C4-2B (cell line): ENCODE data around the gene HMGB2.

ENCODE experiments used
- ZFX ChIP-seq: fragments of 450-650 bp; IDR thresholded peaks from 2 replicates; pipeline ENCODE4 v1.6.1; 2017
- TF ChIP-seq, protein P1 (sequence below): fragments of 450-650 bp; conservative IDR thresholded peaks from 2 replicates; pipeline ENCODE4 v1.5.1; 2017; ENCODE audit warnings: mild to moderate bottlenecking

DNA sequence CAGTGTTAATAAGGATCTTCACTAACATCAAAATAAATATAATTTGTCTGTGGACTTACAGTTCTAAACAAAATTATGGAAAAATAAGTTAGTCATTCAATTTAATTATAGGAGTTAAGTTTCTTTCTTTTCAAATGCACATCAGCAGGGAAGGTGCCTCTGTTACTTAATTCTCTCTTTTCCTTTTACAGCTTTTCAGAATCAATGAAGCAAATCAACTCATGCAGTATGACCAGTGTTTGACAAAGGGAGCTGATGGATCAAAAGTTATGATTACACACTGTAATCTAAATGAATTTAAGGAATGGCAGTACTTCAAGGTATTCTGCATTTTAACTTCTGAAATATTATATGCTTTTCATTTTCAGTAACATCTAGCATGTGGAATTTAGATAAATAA lies 15.9 kb downstream of the HMGB2 start:
- TF ChIP-seq, protein P1, sequence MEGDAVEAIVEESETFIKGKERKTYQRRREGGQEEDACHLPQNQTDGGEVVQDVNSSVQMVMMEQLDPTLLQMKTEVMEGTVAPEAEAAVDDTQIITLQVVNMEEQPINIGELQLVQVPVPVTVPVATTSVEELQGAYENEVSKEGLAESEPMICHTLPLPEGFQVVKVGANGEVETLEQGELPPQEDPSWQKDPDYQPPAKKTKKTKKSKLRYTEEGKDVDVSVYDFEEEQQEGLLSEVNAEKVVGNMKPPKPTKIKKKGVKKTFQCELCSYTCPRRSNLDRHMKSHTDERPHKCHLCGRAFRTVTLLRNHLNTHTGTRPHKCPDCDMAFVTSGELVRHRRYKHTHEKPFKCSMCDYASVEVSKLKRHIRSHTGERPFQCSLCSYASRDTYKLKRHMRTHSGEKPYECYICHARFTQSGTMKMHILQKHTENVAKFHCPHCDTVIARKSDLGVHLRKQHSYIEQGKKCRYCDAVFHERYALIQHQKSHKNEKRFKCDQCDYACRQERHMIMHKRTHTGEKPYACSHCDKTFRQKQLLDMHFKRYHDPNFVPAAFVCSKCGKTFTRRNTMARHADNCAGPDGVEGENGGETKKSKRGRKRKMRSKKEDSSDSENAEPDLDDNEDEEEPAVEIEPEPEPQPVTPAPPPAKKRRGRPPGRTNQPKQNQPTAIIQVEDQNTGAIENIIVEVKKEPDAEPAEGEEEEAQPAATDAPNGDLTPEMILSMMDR = no peak
- no peak for TF ChIP-seq ZFX
